GM18909 (cell line): ENCODE measurements around the gene ATL2.
"Not testable (repeated sequence)": the region's sequence is repeated elsewhere in the genome, so short reads cannot be mapped to it uniquely, and the experiment has no call there.

Experiments
- ATAC-seq: cut with Tn5 transposase; IDR thresholded peaks from one replicate; pipeline ENCODE4 v1.9.1; 2021; ENCODE audit warnings: mild to moderate bottlenecking; ENCODE audit not compliant: unreplicated experiment, poor library complexity

The ATL2 gene

DNA sequence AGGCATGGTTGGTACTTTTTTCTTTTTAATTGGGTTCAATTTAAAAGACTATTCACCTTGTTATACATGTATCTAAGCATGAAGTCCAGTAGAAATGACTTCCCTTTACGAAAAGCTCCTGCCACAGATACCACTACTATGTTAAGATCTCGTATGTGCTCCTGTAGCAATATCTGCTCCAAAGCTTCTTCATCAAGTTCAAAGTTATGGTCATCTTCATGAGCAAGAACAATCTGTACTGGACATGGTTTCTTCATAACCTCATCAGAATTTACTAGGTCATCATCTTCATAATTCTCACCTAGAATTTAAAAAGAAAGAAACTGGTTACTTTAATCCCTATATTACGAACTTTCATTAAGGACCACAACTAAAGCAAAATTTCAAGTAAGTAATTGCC is 33.9 kb downstream of the ATL2 start:
- ATAC-seq: no peak

DNA sequence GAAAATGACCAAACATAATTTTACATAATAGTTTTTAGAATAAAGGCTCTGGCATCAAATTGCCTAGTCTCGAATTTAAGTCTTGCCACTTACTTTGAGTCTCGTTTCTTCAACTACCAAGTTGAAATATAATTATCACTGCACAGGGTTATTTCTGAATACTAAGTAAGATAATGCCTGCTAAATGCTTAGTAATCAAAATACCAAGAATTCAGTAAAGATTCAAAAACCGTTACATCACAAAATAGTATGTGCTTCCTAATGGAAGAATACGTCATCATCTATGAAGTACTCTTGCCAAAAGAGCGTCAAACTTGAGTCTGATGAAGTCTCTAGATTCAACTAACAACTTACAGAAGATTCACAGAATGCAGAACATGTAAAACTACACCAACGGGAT is 40.5 kb downstream of the ATL2 start:
- no peak for ATAC-seq

DNA sequence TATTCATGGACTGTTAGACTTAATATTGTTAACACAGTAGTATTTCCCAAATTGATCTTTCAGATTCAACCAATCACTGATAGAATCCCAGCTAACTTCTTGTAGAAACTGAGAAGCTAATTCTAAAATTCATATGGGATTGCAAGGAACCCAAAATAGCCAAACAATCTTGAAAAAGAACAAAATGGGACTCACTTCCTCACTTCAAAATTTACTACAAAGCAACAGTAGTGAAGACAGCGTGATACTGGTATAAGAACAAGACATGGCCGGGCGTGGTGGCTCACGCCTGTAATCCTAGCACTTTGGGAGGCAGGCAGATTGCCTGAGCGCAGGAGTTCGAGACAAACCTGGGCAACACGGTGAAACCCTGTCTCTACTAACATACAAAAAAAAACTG is 46.3 kb downstream of the ATL2 start:
- ATAC-seq: no peak

DNA sequence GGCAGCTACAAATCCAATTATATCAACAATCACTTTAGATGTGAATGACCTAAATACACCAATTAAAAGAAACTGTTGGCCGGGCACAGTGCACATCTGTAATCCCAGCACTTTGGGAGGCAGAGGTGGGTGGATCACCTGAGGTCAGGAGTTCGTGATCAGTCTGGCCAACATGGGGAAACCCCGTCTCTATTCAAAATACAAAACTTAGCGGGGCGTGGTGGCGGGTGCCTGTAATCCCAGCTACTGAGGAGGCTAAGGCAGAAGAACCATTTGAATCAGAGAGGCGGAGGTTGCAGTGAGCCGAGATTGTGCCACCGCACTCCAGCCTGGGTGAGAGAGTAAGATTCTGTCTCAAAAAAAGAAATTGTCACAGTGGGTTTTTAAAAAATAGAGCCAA is 49.5 kb downstream of the ATL2 start:
- ATAC-seq: no peak

DNA sequence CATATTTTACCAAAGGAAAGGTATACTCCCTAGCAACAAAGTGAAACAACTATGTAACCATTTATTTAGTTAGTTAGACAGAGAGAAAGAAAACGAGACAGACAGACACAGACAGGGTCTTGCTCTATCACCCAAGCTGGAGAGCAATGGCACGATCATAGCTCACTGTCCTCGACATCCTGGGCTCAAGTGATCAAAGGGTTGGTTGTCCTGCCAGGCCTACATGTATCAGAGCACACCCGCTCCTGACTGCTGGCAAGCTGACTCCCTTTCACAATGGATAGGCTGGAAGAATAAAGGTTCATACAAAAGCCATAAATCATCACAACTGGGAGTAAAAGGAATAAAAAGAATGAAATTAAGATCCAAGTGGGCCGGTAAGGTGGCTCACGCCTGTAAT is 53.5 kb downstream of the ATL2 start:
- ATAC-seq: no peak

DNA sequence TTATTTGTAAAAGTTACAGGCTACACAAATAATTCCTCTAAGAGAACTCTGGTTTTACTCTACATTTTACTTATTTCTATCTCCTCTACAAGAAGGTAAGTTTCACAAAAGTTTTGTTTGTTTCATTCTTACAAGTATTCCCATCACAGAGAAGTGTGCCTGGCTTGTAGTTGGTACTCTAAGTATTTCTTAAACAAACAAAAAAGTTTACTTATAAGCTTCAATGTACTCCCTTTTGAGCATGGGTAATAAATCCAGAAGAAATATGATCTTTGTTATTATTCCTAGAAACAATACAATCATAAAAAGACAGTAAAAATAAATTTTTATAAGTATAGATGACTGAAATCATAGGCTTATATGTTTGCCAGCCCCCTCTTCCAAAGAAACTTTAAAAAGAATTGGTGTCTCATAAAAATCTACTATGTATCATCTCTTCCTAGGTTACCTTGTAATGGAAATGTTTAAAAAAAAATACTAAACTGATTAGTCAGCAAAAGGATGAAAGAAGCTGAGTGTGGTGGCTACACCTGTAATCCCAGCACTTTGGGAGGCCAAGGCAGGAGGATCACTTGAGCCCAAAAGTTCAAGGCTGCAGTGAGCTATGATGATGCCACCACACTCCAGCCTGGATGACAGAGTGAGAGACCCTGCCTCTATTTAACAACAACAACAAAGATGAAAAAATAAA is 54.7 kb downstream of the ATL2 start:
- ATAC-seq: no peak

DNA sequence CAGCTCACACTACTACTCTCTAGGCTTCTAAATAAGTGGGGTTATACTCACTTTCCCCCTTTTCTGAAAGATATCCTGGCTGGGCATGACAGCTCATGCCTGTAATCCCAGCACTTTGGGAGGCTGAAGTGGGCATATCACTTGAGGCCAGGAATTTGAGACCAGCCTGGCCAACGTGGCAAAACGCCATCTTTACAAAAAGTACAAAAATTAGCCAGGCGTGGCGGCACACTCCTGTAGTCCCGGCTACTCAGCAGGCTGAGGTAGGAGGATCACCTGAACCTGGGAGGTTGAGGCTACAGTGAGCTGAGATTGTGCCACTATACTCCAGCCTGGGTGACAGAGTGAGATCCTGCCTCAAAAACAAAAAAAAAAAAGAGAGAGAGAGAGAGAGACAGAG is 57.8 kb downstream of the ATL2 start:
- ATAC-seq: not testable (repeated sequence)

DNA sequence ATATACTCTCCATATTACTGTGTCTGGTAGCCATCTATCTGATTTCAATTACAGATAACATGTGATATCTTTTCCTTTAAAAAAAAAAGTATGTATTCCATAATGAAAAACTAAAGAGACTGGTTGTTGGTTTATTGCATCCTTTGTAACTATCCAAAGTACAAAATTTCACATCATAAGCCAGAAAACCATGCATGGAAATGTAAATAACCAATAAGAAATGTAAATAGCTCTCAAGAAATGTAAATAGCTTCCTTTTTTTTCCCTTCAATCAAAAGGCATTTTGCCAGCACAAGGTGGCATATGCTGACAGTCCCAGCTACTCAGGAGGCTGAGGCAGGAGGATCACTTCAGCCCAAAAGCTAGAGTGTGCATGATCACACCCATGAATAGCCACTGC is 59.3 kb downstream of the ATL2 start:
- no peak for ATAC-seq

DNA sequence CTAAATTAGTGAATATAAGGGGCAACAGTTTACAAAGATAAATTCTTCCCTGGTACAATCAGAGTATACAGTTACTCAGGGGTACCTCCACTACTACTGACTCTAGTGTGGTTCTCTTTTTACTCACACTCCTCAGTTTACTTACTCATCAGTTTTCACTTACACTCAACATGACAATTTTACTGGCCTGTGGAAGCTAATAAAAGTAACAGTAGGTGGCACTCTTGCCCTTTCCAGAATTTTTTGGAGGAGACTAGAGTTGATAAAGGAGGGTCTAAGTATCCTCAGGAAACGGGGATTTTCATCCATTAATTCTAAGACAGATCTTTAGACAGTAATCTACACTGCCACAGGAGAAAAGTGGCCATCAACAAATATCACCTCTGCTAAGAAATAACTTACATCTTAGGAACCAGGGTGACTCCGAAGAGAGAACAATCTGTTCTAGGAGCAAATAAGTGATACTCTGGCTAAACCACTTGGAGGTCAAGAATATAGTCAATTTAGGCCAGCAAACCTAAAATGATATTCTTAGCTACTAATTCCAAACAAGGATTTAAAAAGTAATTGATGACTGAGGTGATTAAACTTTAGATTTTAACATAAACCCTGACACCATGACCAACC is 61.3 kb downstream of the ATL2 start:
- ATAC-seq: no peak

DNA sequence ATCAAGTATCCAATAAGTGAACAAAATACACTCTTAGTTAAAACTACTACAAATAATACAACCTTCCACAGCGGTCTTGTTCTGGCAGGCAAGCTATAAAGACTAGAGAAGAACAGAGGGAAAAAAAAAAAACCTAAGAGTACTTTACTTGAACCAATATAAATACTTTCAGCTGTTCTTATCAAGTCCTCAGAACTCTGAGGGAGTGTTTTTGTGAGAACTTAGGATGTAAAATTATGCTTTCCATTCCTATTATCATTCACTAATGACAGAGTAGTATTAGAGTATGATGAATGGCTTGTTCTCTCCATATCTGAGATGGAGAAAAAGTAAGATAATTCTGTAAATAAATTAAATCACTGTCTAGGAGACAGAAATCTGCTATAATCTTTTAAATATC is 68.3 kb downstream of the ATL2 start:
- no peak for ATAC-seq

DNA sequence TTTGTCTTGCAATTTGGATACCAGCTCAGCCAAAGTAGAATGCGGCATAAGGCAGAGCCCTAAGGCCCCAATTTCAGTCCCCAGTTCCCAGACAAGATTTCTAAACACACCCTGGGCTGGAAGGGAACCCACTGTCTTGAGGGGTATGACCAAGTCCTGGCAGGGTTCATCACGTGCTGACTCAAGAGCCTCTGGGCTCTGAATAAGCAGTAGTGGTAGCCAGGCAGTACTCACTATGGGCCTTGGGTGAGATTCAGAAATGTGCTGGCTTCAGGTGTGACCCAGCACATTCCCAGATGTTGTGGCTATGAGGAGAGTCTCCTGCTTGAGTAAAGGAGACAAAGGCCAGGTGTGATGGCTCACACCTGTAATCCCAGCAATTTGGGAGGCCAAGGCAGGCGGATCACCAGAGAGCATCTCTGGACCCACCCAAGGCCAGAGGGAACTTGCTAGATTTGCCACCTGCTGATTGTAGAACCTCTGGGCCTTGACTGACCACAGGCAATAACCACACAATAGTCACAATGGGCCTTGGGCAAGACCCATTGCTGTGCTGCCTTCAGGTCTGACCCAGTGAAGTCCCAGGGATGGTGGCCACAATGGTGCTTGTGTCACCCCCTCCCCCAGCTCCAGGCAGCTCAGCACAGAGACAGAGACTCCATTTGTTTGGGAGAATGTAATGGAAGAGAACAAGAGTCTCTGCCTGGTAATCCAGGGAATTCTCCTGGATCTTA is 74.9 kb downstream of the ATL2 start:
- peak; percentile 25 for ATAC-seq

DNA sequence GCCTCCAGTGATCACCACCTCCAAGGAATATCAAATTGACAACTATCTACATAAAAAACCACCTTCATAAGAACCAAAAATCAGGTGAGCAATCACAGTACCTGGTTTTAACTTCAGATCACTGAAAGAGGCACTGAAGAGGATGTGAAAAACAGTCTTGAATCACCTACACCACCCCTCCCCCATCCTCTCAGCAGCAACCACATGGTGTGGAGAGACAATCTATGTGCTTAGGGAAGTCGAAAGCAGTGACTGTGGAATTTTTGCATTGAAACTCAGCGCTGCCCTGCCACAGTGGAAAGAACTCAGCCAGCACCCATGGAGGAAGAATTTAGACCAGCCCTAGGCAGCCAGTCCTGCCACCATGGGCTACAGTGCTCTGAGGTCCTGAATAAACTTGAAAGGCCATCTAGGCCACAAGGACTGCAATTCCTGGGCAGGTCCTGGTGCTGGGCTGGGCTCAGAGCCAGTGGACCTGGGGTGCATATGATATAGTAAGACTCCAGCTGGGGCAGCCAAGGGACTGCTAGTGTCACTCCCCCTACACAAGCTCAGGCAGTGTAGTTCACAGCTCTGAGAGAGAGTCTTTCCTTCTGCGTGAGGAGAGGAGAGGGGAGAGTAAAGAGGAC is 75.6 kb downstream of the ATL2 start:
- peak; percentile 75 for ATAC-seq

DNA sequence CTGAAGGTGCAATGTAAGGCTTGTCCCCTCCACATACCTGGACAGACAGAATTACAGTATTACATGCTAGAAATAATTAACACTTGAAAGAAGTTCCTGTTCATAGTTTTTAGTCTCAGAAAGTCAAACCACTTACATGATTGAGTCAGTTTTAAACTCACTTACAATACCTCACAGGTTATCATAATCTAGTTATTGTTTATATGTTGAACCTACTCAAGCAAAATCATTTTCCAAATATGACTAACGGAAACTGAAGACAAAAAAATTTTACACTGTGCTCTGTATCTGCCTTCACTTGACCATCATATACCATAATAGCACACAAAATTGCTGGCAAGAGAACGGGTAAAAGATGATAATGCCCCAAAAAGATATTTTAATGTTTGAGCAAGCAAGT is 78.5 kb downstream of the ATL2 start:
- no peak for ATAC-seq

DNA sequence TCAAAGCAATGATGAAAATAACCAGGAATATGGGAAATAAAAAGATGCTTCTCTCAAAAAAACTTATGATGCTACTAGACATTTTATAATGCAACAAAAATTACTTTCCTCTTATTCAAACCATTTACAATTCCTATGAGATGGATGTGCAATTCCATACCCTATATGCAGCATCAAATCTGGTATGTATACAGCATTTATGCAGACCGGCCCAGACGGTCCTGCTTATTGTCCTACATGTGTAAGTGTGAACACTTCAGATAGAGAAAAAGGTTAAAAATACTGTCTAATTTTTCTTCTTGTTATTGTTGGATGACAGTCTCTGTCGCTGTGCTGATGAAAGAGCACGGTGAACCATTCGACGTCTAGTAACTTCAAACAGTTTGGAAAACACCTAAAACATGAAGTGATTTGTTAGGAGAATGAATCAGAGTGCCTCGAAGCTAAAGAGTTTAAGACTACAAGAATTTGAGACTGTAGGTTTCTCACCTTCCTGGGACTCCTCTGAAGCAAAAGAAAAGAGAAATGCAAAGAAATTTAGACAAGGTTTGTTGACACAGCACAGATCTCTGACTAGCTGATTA is 80.8 kb downstream of the ATL2 start:
- no peak for ATAC-seq

DNA sequence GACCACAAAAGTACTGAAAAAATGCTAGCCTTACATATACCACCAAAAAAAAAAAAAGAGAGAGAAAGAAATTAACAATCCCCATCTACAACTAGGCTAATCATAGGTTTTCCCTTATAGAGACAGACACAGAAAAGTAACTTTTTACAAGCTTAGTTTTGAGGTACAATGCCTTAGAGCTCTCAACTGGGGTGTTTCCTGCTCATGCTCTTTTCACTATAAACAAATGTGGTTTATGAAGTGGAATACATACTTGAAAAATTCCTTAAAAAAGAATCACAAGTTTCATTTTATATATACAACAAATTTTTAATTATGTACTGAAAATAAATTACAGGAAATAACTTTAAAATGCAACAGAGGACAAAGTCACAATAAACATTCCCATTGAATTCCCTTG is 82.5 kb downstream of the ATL2 start:
- ATAC-seq: no peak

DNA sequence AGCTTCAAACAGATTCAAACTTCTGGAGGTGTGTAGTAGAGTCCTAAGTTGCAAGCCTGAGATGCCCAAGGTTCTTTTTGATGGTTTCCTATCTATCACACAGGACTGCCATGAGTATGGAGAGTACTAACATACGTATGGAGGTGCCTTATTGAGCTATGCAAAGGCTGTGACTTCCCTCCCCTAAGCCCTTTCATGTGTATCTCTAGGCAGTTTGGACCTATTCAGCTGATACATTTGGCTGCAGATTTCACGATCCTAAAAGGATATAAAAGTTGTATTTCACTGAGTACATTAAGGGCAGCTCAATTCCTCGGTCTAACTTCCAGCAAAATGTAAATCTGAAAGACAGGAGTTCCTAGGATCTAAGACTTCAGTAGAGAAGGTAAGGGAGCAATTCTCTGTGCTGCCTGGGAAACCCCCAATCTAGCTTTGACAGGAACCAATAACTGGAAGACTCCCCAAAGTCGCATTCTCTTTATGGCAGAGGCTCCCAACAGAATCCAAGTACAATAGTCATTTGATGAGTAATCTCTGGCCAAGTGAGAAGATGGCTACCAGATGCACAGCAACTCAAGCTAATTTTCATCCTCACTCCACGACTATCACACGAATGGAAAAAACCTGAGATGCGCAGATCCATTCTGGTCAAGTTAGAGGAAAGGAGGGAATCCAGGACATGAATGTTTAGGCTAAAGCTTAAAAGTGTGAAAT is 83.8 kb downstream of the ATL2 start:
- no peak for ATAC-seq

DNA sequence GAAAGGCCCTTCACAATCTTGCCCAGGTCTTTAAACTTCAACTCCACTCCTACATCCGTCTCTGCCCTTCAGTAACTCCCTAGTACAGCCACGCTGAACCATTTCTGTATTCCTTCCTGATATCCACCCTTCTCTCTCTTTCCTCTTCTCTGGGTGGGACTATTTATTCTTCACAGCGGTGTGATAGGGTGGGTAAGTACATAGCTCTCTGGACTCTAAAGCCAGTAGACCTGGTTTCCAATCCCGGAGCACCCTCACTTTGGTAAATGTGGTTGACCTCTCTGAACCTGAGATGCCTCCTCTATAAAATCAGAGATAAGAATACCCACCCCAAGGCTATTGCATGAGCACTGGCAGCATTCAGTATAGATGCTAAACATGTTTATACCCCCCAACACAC is 86.7 kb downstream of the ATL2 start:
- no peak for ATAC-seq

DNA sequence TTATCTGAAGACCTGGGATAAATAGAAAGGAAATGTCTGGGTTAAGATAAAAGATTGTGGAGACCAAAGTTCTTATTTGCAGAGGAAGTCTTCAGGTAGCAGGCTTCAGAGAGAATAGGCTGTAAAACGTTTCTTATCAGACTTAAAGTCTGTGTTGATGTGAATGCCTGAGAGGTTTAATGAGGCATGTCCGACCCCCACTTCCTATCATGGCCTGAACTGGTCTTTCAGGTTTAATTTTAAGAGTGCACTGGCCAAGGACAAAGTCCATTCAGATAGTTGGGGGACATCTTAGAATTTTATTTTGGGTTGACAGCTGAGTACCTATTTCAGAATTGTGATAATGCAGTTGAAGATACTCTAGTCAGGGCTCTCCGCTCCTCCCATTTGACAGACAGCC is 92.1 kb downstream of the ATL2 start:
- ATAC-seq: no peak

DNA sequence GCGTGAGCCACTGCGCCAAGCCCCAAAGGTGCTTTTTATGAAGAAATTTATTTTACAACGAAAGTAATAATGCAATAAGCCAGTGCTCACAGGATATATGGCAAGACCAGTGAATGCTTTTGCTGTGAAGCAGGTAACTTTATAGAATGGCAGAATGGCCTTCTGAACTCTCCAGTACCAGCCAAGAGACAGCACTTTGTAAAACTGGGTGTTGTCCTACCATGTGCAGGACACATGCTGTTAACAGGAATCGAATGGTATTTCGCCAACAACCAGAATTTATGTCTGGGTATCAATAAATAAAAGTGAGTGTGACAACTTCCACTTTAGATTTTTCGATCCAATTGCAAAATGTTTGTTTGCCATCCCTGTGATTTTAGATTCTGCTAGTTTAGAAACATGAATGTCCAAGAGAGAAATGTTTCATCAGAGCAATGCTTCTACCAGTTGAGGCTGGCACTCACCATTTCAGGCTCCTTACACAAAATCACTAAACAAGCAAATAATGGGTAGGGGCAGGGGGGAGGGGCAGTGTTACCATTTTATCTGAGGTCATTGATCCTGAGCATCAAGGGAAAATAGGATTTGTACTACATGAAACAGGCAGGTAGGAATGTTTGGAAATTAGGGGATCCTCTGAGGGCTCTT is 95.9 kb downstream of the ATL2 start:
- no peak for ATAC-seq

DNA sequence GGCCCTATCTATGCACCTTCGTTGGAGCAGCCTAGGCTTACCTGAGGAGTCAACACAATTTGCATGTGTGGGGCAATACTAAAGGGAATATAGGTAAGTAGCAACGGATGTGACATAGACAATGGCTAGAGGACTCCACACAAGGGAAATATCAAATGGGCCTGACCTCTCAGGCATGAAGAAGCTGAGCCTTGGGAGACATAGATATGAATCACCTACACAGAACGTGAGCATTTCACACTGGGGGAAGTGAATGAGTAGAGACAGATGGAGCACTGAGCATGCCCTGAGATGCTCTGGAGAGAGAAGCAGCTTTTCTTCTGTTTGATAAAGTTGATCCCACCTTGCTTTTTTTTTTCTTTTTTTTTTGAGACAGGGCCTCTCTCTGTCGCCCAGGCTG is 97.9 kb downstream of the ATL2 start:
- ATAC-seq: no peak
